GM12892 (cell line): Measurements from ENCODE around the gene BGN.

Experiments used
- POLR2A ChIP-seq: IDR thresholded peaks from 2 replicates; pipeline ENCODE4 v1.6.1; 2011; ENCODE audit warnings: low read depth, low read length, control low read depth
- POLR2AphosphoS5 ChIP-seq: IDR thresholded peaks from 2 replicates; pipeline ENCODE4 v1.6.1; 2011; ENCODE audit warnings: low read depth, low read length, control low read depth

- no peak for TF ChIP-seq POLR2A
- TF ChIP-seq POLR2AphosphoS5: no peak
Observed at GRCh38 chrX:153507484-153508178, 12.9 kb downstream of the BGN start.
